ENCODE data around the gene ORM2.
"Not testable (repeated sequence)": the region's sequence is repeated elsewhere in the genome, so short reads cannot be mapped to it uniquely, and the experiment has no call there.

The ORM2 gene

GRCh38 chr9:114314881-114315722 lies 14.6 kb upstream of the ORM2 start:
- no peak for DNase-seq

- no peak for DNase-seq
Measured at GRCh38 chr9:114315723-114316363, 13.8 kb upstream of the ORM2 start.

GRCh38 chr9:114316605-114317230 lies 13.0 kb upstream of the ORM2 start:
- DNase-seq, result no peak

- no peak for DNase-seq
Measured at GRCh38 chr9:114317665-114318357, 11.9 kb upstream of the ORM2 start.

- DNase-seq, result no peak
Measured at GRCh38 chr9:114318416-114318815, 11.3 kb upstream of the ORM2 start.

GRCh38 chr9:114319147-114319546 lies 10.5 kb upstream of the ORM2 start:
- no peak for DNase-seq

- not testable (repeated sequence) for DNase-seq
Measured at GRCh38 chr9:114320710-114321109, 9.0 kb upstream of the ORM2 start.

- no peak for DNase-seq
Measured at GRCh38 chr9:114321759-114322158, 7.9 kb upstream of the ORM2 start.

GRCh38 chr9:114322160-114322818 lies 7.4 kb upstream of the ORM2 start:
- not testable (repeated sequence) for DNase-seq

- not testable (repeated sequence) for DNase-seq
Measured at GRCh38 chr9:114322831-114323531, 6.7 kb upstream of the ORM2 start, which contains the start of gene ORM1. Gene ORM1, plus strand, starts transcription at chr9:114323098. Its CDS starts 36 bp downstream, at chr9:114323134.

GRCh38 chr9:114323849-114324248 lies 5.8 kb upstream of the ORM2 start:
- not testable (repeated sequence) for DNase-seq

GRCh38 chr9:114324492-114324891 lies 5.2 kb upstream of the ORM2 start:
- no peak for DNase-seq

- not testable (repeated sequence) for DNase-seq
Measured at GRCh38 chr9:114324965-114325364, 4.7 kb upstream of the ORM2 start.

- not testable (repeated sequence) for DNase-seq
Measured at GRCh38 chr9:114325684-114326254, 3.9 kb upstream of the ORM2 start.

GRCh38 chr9:114327749-114328148 lies 1.9 kb upstream of the ORM2 start:
- no peak for DNase-seq

GRCh38 chr9:114328357-114328820 lies 1.3 kb upstream of the ORM2 start:
- DNase-seq, result not testable (repeated sequence)

- not testable (repeated sequence) for DNase-seq
Measured at GRCh38 chr9:114328937-114329624, 588 bp upstream of the ORM2 start.

GRCh38 chr9:114330636-114331035 lies 967 bp downstream of the ORM2 start:
- no peak for DNase-seq

- not testable (repeated sequence) for DNase-seq
Measured at GRCh38 chr9:114331229-114332195, 1.8 kb downstream of the ORM2 start.
